ENCODE results near the gene ZCCHC14.
"Not testable (repeated sequence)": the region's sequence is repeated elsewhere in the genome, so short reads cannot be mapped to it uniquely, and the experiment has no call there.

DNA sequence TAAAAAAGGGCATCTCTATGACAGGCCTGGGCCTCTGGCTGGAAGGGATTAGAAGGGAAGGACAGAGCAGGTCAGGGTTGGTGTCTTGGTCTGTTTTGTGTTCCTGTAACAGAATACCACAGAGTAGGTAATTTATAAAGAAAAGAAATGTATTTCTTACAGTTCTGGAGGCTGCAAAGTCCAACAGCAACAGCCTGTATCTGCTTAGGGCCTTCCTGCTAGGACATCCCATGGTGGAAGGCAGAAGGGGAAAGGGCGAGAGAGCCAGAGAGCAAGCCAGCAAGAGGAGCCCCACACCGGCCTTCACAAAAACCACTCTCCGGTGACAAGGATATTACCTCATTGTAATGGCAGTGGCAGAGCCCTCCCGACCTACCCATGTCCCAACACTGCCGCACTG is 11.1 kb downstream of the ZCCHC14 start:
- not testable (repeated sequence) for TF ChIP-seq FOXM1, POLR2A (IDR thresholded peaks at IDR 0.05; ENCODE audit: low read depth, low read length)
